OCI-M2 (cell line): ENCODE data around the gene PIGM.

Experiments used
- DNase-seq: peaks from one replicate; lab custom pipeline; 2025; ENCODE audit not compliant: unreplicated experiment; lab: John Stamatoyannopoulos, UW

The PIGM gene

GRCh38 chr1:159990005-159990404, 41.8 kb downstream of the PIGM start:
- DNase-seq, result no peak

- DNase-seq, result no peak
Observed at GRCh38 chr1:159989581-159989980, 42.2 kb downstream of the PIGM start.

- no peak for DNase-seq
Observed at GRCh38 chr1:159988006-159988405, 43.8 kb downstream of the PIGM start.

GRCh38 chr1:159987186-159987585, 44.6 kb downstream of the PIGM start:
- no peak for DNase-seq

- DNase-seq, result no peak
Observed at GRCh38 chr1:159986531-159986930, 45.3 kb downstream of the PIGM start.

GRCh38 chr1:159986093-159986492, 45.7 kb downstream of the PIGM start:
- DNase-seq, result no peak

GRCh38 chr1:159985473-159985872, 46.3 kb downstream of the PIGM start:
- no peak for DNase-seq

- no peak for DNase-seq
Observed at GRCh38 chr1:159983681-159984080, 48.1 kb downstream of the PIGM start.

- no peak for DNase-seq
Observed at GRCh38 chr1:159982280-159982679, 49.5 kb downstream of the PIGM start.

GRCh38 chr1:159981351-159982055, 50.3 kb downstream of the PIGM start:
- DNase-seq, result no peak

GRCh38 chr1:159980786-159981185, 51.0 kb downstream of the PIGM start:
- no peak for DNase-seq

GRCh38 chr1:159980076-159980475, 51.7 kb downstream of the PIGM start:
- DNase-seq, result no peak

- no peak for DNase-seq
Observed at GRCh38 chr1:159979257-159979656, 52.5 kb downstream of the PIGM start.

- no peak for DNase-seq
Observed at GRCh38 chr1:159978107-159978398, 53.7 kb downstream of the PIGM start.

GRCh38 chr1:159977364-159978106, 54.3 kb downstream of the PIGM start:
- no peak for DNase-seq
